Thyroid gland (tissue), 4 donors: ENCODE results near the gene PIP4K2A.

ENCODE experiments used
- CTCF ChIP-seq, 6 experiments: fragments of 200-600 bp in 3 of 6; fragments of 450-650 bp in 3 of 6; sonication (generic) in 3 of 6; IDR thresholded peaks; one replicate each; pipeline ENCODE4 v1.5.1; 2016 to 2019; ENCODE audit warnings: antibody characterized with exemption in 6 of 6, mild to moderate bottlenecking in 2 of 6, inconsistent platforms in 1 of 6, moderate library complexity in 1 of 6
- POLR2A ChIP-seq, 2 donors: fragments of 450-650 bp; IDR thresholded peaks; one replicate each; pipeline ENCODE4 v1.6.1; 2017; ENCODE audit warnings: antibody characterized with exemption in 2 of 2, mild to moderate bottlenecking in 2 of 2, moderate library complexity in 1 of 2

- no peak for TF ChIP-seq CTCF (IDR thresholded peaks at IDR 0.05)
- TF ChIP-seq POLR2A (IDR thresholded peaks at IDR 0.05), result no peak
Measured at GRCh38 chr10:22646388-22646853, 68.0 kb downstream of the PIP4K2A start.
